ENCODE measurements around the gene PPP1R15A. TPM values are rescaled to one million over a fixed set of nuclear protein-coding genes. Genes with fewer than 3 reads are reported as not detected.
"Not testable (repeated sequence)": the region's sequence is repeated elsewhere in the genome, so short reads cannot be mapped to it uniquely, and the experiment has no call there.

Gene PPP1R15A
- total and polyA plus RNA-seq, 3 experiments from 2014 or later = 67.1 to 159 (median 69.3) TPM

DNA sequence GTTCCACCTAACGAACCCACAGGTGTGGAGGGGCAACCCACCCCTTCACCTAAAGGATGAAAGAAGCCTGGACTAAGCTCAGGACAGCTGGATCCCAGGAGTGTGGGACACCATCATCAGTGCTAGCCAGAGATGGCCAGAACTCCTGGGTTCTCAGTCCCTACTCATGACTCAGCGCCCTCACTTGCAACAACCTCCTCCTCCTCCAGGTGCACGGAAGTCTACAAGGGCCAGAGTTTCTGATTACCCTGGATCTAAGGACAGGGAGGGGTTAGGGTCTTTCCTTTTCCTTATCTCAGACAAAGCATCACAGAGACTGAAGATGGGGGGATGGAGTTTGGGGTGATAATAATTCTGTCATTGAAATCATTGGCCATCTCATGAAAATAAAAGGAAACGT lies 18.3 kb downstream of the PPP1R15A start:
- CTCF ChIA-PET = interaction anchor here (1.5 kb wide), 1 partner anchor 10 kb away, joined by 3 read pairs; the partner anchor contains the start of gene NUCB1
- no peaks in the 10 kb centered on the region for H3K9me3 ChIP-seq (ENCODE audit: low read length)
- Mint-ChIP-seq H3K27ac (peak overlapping the region in 1 of 8 donors; percentile 60), H3K27me3 (peaks cover 31 to 40% of the 10 kb centered on the region in 2 donors), H3K36me3 (no peaks in the 10 kb centered on the region), H3K9me3 (no peaks in the 10 kb centered on the region), H3K4me3 (no peak overlapping the region), H3K4me1 (peaks cover 3 to 5% (median 4%) of the 10 kb centered on the region in 3 donors)
- POLR2A ChIA-PET = no interaction called here
- no peak overlapping the region for H3K27ac ChIP-seq (ENCODE audit: low read depth, low read length)
- no peak for DNase-seq
- no peaks in the 10 kb centered on the region for H3K36me3 ChIP-seq (ENCODE audit: insufficient read depth, low read length)
- peaks cover 10% of the 10 kb centered on the region for H3K27me3 ChIP-seq (ENCODE audit: insufficient read depth, low read length, poor library complexity, severe bottlenecking)
- no peak overlapping the region for H3K4me3 ChIP-seq (ENCODE audit: low read length)
- H3K4me1 ChIP-seq (ENCODE audit: insufficient read depth, low read length) = no peaks in the 10 kb centered on the region

- no peaks in the 10 kb centered on the region for H3K36me3 ChIP-seq (ENCODE audit: insufficient read depth, low read length)
- H3K27ac Mint-ChIP-seq = peak overlapping the region in 1 of 8 donors; percentile 39
- CTCF ChIA-PET = interaction anchor here (1.4 kb wide), 1 partner anchor 75 kb away, joined by 4 read pairs; no protein-coding TSS in a partner anchor
- no peaks in the 10 kb centered on the region for H3K9me3 Mint-ChIP-seq
- H3K4me1 Mint-ChIP-seq = peaks cover 13 to 19% (median 15%) of the 10 kb centered on the region in 3 donors
- H3K27me3 ChIP-seq (ENCODE audit: insufficient read depth, low read length, poor library complexity, severe bottlenecking) = peaks cover 10% of the 10 kb centered on the region
- H3K27ac ChIP-seq (ENCODE audit: low read depth, low read length) = no peak overlapping the region
- H3K27me3 Mint-ChIP-seq = peaks cover 33 to 48% of the 10 kb centered on the region in 2 donors
- POLR2A ChIA-PET = no interaction called here
- no peaks in the 10 kb centered on the region for H3K4me1 ChIP-seq (ENCODE audit: insufficient read depth, low read length)
- no peak for DNase-seq
- no peak overlapping the region for H3K4me3 ChIP-seq (ENCODE audit: low read length)
- peak overlapping the region in 1 of 7 donors; percentile 13 for H3K4me3 Mint-ChIP-seq
- peaks cover 0 to 6% (median 0%) of the 10 kb centered on the region in 3 donors for H3K36me3 Mint-ChIP-seq
- H3K9me3 ChIP-seq (ENCODE audit: low read length) = no peaks in the 10 kb centered on the region
Observed at GRCh38 chr19:48895226-48895625, 23.0 kb downstream of the PPP1R15A start.

GRCh38 chr19:48896191-48896720 lies 24.0 kb downstream of the PPP1R15A start:
- Histone ChIP-seq H3K36me3 (ENCODE audit: insufficient read depth, low read length) (no peaks in the 10 kb centered on the region), H3K9me3 (ENCODE audit: low read length) (no peaks in the 10 kb centered on the region), H3K4me3 (ENCODE audit: low read length) (no peak overlapping the region), H3K27ac (ENCODE audit: low read depth, low read length) (no peak overlapping the region), H3K4me1 (ENCODE audit: insufficient read depth, low read length) (peaks cover 5% of the 10 kb centered on the region), H3K27me3 (ENCODE audit: insufficient read depth, low read length, poor library complexity, severe bottlenecking) (peaks cover 10% of the 10 kb centered on the region)
- Mint-ChIP-seq H3K27me3 (peaks cover 31 to 43% of the 10 kb centered on the region in 2 donors), H3K36me3 (peaks cover 0 to 13% (median 2%) of the 10 kb centered on the region in 3 donors), H3K27ac (peak overlapping the region in 2 of 8 donors; percentile 51 to 63), H3K4me3 (peak overlapping the region in 3 of 7 donors; percentile 11 to 41 (median 19)), H3K4me1 (peaks cover 21 to 27% (median 23%) of the 10 kb centered on the region in 3 donors), H3K9me3 (no peaks in the 10 kb centered on the region)
- peak in 4 of 5 donors; percentile 15 to 63 (median 34) for DNase-seq
- ChIA-PET POLR2A (interaction anchor here (0.6 kb wide), 1 partner anchor 11 kb away, joined by 7 read pairs; no protein-coding TSS in a partner anchor), CTCF (interaction anchor here (1.4 kb wide), 1 partner anchor 74 kb away, joined by 4 read pairs; no protein-coding TSS in a partner anchor)

- peaks cover 12% of the 10 kb centered on the region for H3K4me1 ChIP-seq (ENCODE audit: insufficient read depth, low read length)
- H3K27me3 ChIP-seq (ENCODE audit: insufficient read depth, low read length, poor library complexity, severe bottlenecking) = peaks cover 10% of the 10 kb centered on the region
- no peaks in the 10 kb centered on the region for H3K9me3 ChIP-seq (ENCODE audit: low read length)
- H3K4me3 ChIP-seq (ENCODE audit: low read length) = no peak overlapping the region
- Mint-ChIP-seq H3K9me3 (no peaks in the 10 kb centered on the region), H3K4me1 (peaks cover 24 to 35% (median 29%) of the 10 kb centered on the region in 3 donors), H3K4me3 (peak overlapping the region in 2 of 7 donors; percentile 48 to 81), H3K36me3 (peaks cover 0 to 16% (median 3%) of the 10 kb centered on the region in 3 donors), H3K27me3 (peaks cover 27 to 34% of the 10 kb centered on the region in 2 donors), H3K27ac (no peak overlapping the region)
- CTCF ChIA-PET = interaction anchor here (0.8 kb wide), 1 partner anchor 27 kb away, joined by 3 read pairs; no protein-coding TSS in a partner anchor
- POLR2A ChIA-PET = no interaction called here
- no peaks in the 10 kb centered on the region for H3K36me3 ChIP-seq (ENCODE audit: insufficient read depth, low read length)
- no peak overlapping the region for H3K27ac ChIP-seq (ENCODE audit: low read depth, low read length)
- no peak for DNase-seq
Observed at GRCh38 chr19:48897181-48897580, 25.0 kb downstream of the PPP1R15A start.

GRCh38 chr19:48899386-48899749 lies 27.1 kb downstream of the PPP1R15A start:
- not testable (repeated sequence) for H3K4me3 ChIP-seq (ENCODE audit: low read length); H3K9me3 ChIP-seq (ENCODE audit: low read length); H3K36me3 ChIP-seq (ENCODE audit: insufficient read depth, low read length); H3K27me3 ChIP-seq (ENCODE audit: insufficient read depth, low read length, poor library complexity, severe bottlenecking); H3K9me3 Mint-ChIP-seq; DNase-seq
- Mint-ChIP-seq H3K27ac (peak overlapping the region in 6 of 8 donors; percentile 12 to 85 (median 52)), H3K4me1 (peaks cover 27 to 40% (median 34%) of the 10 kb centered on the region in 3 donors), H3K27me3 (peaks cover 14 to 19% of the 10 kb centered on the region in 2 donors), H3K4me3 (peak overlapping the region; percentile 69 to 100 (median 97)), H3K36me3 (peaks cover 0 to 24% (median 6%) of the 10 kb centered on the region in 3 donors)
- ChIA-PET CTCF (interaction anchor here (1.0 to 1.8 kb wide), 2 partner anchors 94 to 112 kb away, joined by 3 to 5 read pairs (median 3); partner anchors contain the start of genes GYS1 and RUVBL2), POLR2A (interaction anchor here (1.0 to 2.1 kb wide), 4 partner anchors 24 to 94 kb away, joined by 3 to 17 read pairs (median 8); partner anchors contain the start of genes GYS1, PPP1R15A and RUVBL2)
- peaks cover 17% of the 10 kb centered on the region for H3K4me1 ChIP-seq (ENCODE audit: insufficient read depth, low read length)
- peak overlapping the region; percentile 88 for H3K27ac ChIP-seq (ENCODE audit: low read depth, low read length)

DNA sequence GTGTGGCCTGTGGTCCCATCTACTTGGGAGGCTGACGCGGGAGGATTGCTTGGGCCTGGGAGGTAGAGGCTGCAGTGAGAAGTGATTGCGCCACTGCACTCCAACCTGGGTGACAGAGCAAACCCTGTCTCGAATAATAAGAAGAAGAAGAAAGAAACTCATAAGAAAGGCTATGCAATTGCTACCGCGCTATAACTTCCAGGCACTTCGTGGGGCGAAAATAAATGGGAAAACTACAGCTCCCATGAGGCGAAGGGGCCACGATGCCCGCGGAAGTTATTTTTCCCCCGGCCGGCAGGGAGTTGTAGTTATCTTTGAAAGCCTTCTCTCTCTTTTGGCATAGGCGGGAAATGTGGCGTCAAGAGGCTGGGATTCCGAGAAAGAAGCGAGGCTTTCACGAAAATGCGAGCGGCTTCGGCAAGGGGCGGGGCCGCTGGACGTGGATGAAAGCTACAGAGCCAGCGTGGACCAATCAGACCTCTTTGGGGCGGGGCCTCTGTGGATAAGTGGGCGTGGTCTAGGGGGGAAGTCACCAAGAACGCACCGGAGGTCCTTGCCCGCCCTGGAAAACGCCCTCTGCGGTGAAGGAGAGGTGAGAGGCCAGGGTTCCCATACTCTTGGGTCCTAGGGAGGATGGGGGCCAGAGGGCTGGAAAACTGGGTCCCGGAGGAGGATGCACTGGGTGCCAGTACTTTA lies 27.7 kb downstream of the PPP1R15A start, which contains the start of gene NUCB1:
NUCB1 (plus strand) TSS at position 532 of the 696 bp plus-strand sequence. CDS start 485 bp downstream, outside the sequence.
- Histone ChIP-seq H3K27ac (ENCODE audit: low read depth, low read length) (peak within 1 kb of the TSS; percentile 88), H3K36me3 (ENCODE audit: insufficient read depth, low read length) (peaks cover 2% of the 10 kb centered on the region), H3K4me1 (ENCODE audit: insufficient read depth, low read length) (peaks cover 17% of the 10 kb centered on the region), H3K4me3 (ENCODE audit: low read length) (peak within 1 kb of the TSS; percentile 96), H3K9me3 (ENCODE audit: low read length) (no peaks in the 10 kb centered on the region), H3K27me3 (ENCODE audit: insufficient read depth, low read length, poor library complexity, severe bottlenecking) (peaks cover 5% of the 10 kb centered on the region)
- peak within 1 kb of the TSS; percentile 89 to 100 (median 97) for H3K4me3 Mint-ChIP-seq
- peaks cover 9 to 14% of the 10 kb centered on the region in 2 donors for H3K27me3 Mint-ChIP-seq
- H3K9me3 Mint-ChIP-seq = no peaks in the 10 kb centered on the region
- H3K4me1 Mint-ChIP-seq = peaks cover 24 to 40% (median 29%) of the 10 kb centered on the region in 3 donors
- peak within 1 kb of the TSS; percentile 77 to 98 (median 96) for H3K27ac Mint-ChIP-seq
- H3K36me3 Mint-ChIP-seq = peaks cover 0 to 28% (median 6%) of the 10 kb centered on the region in 3 donors
- CTCF ChIA-PET = interaction anchor here (1.0 to 1.8 kb wide), 4 partner anchors 9 to 112 kb away, joined by 3 to 5 read pairs (median 3); partner anchors contain the start of genes GYS1 and RUVBL2
- peak; percentile 96 to 99 (median 97) for DNase-seq
- POLR2A ChIA-PET = interaction anchor here (0.6 to 2.1 kb wide), 10 partner anchors 12 to 105 kb away, joined by 3 to 17 read pairs (median 4); partner anchors contain the start of genes FTL, GYS1, PPP1R15A and RUVBL2

DNA sequence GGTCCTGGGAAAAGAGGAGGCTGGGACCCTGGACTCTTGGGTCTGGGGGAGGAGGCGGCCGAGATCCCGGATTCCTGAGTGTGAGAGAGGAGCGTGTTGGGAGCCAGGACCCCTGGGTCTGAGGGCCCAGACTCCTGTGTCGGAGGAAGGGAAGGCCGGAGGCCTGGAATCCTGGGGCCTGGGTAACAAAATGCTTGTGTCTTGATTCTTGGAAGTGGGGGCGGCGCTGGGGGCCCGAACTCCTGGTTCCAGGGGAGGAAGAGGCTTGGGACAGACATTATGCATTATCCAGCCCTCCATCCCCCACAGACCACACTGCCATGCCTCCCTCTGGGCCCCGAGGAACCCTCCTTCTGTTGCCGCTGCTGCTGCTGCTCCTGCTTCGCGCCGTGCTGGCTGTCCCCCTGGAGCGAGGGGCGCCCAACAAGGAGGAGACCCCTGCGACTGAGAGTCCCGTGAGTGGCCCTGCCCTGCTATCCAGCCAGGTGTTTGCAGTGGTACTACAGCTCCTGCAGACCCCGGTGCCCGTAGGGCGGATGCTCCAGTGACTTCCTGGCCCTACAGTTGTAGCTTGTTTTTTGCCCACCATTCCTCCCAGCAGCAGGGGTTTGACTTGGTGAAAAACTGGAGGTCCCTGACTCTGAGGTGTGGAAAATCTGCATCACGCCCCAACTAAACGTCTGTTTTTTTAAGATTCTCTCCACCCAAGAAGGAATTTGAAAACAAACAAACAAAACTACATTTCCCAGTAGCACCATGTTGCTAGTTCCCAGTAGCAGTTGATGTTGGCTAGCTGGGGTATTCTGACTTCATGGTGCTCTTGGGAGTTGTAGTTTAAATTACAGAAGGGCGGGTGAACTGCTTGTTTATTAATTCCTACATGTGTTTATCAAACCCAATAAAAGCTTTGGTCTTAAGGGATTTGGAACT lies 28.5 kb downstream of the PPP1R15A start:
- Histone ChIP-seq H3K27me3 (ENCODE audit: insufficient read depth, low read length, poor library complexity, severe bottlenecking) (no peaks in the 10 kb centered on the region), H3K36me3 (ENCODE audit: insufficient read depth, low read length) (peaks cover 10% of the 10 kb centered on the region), H3K4me3 (ENCODE audit: low read length) (peak overlapping the region; percentile 96), H3K4me1 (ENCODE audit: insufficient read depth, low read length) (peaks cover 17% of the 10 kb centered on the region), H3K9me3 (ENCODE audit: low read length) (no peaks in the 10 kb centered on the region), H3K27ac (ENCODE audit: low read depth, low read length) (peak overlapping the region; percentile 88)
- ChIA-PET POLR2A (interaction anchor here (0.6 to 2.1 kb wide), 12 partner anchors 12 to 105 kb away, joined by 3 to 17 read pairs (median 4); partner anchors contain the start of genes BAX, DHDH, FTL and GYS1), CTCF (interaction anchor here (1.0 to 1.8 kb wide), 7 partner anchors 10 to 113 kb away, joined by 3 to 5 read pairs (median 3); partner anchors contain the start of genes DHDH, GYS1 and RUVBL2)
- Mint-ChIP-seq H3K4me3 (peak overlapping the region; percentile 89 to 100 (median 97)), H3K4me1 (peaks cover 22 to 39% (median 29%) of the 10 kb centered on the region in 3 donors), H3K36me3 (peaks cover 0 to 35% (median 6%) of the 10 kb centered on the region in 3 donors), H3K27ac (peak overlapping the region; percentile 77 to 98 (median 96)), H3K27me3 (peaks cover under 1 to 6% of the 10 kb centered on the region in 2 donors), H3K9me3 (no peaks in the 10 kb centered on the region)
- DNase-seq = peak in 2 of 5 donors; percentile 33 to 35

All from CD8-positive, alpha-beta memory T cell (primary cell).